Measurements from ENCODE around the gene NAP1L4.

DNA sequence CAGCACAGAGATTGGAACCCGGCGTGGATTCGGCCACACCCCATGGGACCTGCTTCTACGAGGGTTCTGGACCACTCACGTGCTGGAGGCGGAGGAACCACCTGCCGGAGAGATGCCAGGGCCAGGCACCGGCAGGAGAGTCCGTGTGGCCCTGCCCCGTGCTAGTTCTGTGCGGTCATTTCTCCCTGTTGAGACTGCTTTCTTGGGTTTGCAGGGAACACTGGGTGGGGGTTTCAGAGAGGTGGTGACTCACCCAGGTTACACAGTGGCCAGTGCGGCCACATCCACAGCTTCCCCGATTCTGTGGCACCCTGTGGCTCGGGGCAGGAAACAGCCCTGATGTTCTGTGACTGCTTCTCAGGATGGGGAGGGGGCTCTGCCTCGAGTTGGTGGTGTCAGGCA, 59.3 kb downstream of the NAP1L4 start:
- TF ChIP-seq, protein P1, sequence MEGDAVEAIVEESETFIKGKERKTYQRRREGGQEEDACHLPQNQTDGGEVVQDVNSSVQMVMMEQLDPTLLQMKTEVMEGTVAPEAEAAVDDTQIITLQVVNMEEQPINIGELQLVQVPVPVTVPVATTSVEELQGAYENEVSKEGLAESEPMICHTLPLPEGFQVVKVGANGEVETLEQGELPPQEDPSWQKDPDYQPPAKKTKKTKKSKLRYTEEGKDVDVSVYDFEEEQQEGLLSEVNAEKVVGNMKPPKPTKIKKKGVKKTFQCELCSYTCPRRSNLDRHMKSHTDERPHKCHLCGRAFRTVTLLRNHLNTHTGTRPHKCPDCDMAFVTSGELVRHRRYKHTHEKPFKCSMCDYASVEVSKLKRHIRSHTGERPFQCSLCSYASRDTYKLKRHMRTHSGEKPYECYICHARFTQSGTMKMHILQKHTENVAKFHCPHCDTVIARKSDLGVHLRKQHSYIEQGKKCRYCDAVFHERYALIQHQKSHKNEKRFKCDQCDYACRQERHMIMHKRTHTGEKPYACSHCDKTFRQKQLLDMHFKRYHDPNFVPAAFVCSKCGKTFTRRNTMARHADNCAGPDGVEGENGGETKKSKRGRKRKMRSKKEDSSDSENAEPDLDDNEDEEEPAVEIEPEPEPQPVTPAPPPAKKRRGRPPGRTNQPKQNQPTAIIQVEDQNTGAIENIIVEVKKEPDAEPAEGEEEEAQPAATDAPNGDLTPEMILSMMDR (IDR thresholded peaks at IDR 0.05) = no peak
- TF ChIP-seq, protein P2, sequence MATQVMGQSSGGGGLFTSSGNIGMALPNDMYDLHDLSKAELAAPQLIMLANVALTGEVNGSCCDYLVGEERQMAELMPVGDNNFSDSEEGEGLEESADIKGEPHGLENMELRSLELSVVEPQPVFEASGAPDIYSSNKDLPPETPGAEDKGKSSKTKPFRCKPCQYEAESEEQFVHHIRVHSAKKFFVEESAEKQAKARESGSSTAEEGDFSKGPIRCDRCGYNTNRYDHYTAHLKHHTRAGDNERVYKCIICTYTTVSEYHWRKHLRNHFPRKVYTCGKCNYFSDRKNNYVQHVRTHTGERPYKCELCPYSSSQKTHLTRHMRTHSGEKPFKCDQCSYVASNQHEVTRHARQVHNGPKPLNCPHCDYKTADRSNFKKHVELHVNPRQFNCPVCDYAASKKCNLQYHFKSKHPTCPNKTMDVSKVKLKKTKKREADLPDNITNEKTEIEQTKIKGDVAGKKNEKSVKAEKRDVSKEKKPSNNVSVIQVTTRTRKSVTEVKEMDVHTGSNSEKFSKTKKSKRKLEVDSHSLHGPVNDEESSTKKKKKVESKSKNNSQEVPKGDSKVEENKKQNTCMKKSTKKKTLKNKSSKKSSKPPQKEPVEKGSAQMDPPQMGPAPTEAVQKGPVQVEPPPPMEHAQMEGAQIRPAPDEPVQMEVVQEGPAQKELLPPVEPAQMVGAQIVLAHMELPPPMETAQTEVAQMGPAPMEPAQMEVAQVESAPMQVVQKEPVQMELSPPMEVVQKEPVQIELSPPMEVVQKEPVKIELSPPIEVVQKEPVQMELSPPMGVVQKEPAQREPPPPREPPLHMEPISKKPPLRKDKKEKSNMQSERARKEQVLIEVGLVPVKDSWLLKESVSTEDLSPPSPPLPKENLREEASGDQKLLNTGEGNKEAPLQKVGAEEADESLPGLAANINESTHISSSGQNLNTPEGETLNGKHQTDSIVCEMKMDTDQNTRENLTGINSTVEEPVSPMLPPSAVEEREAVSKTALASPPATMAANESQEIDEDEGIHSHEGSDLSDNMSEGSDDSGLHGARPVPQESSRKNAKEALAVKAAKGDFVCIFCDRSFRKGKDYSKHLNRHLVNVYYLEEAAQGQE (IDR thresholded peaks at IDR 0.05; ENCODE audit: low read depth, low read length) = no peak

All from SK-N-SH (cell line).